Stimulated activated CD4-positive, alpha-beta T cell treated with anti-CD3 and anti-CD28 coated beads, Interleukin-15, amount 100 ng/mL, for 48 hours (primary cell): ENCODE measurements around the gene PHACTR3.

Experiments used
- DNase-seq, 2 donors: peaks; one replicate each; pipeline ENCODE4 v3.0.0-alpha.2; 2020; ENCODE audit warnings: low read depth in 2 of 2

The PHACTR3 gene

GRCh38 chr20:59692139-59692538 lies 87.8 kb downstream of the PHACTR3 start:
- no peak for DNase-seq

GRCh38 chr20:59693587-59693986 lies 89.2 kb downstream of the PHACTR3 start:
- DNase-seq, result no peak

- DNase-seq, result no peak
Observed at GRCh38 chr20:59696476-59696875, 92.1 kb downstream of the PHACTR3 start.

- DNase-seq, result no peak
Observed at GRCh38 chr20:59697068-59697467, 92.7 kb downstream of the PHACTR3 start.

- DNase-seq, result no peak
Observed at GRCh38 chr20:59698598-59698997, 94.3 kb downstream of the PHACTR3 start.

- DNase-seq, result no peak
Observed at GRCh38 chr20:59701236-59701635, 96.9 kb downstream of the PHACTR3 start.

- DNase-seq, result no peak
Observed at GRCh38 chr20:59703046-59703445, 98.7 kb downstream of the PHACTR3 start.

GRCh38 chr20:59705651-59706399 lies 101.5 kb downstream of the PHACTR3 start:
- no peak for DNase-seq

- DNase-seq, result no peak
Observed at GRCh38 chr20:59706400-59706693, 102.0 kb downstream of the PHACTR3 start.

GRCh38 chr20:59708326-59708725 lies 104.0 kb downstream of the PHACTR3 start:
- no peak for DNase-seq

GRCh38 chr20:59709636-59710035 lies 105.3 kb downstream of the PHACTR3 start:
- no peak for DNase-seq

GRCh38 chr20:59718071-59718470 lies 113.7 kb downstream of the PHACTR3 start:
- no peak for DNase-seq

- DNase-seq, result no peak
Observed at GRCh38 chr20:59718751-59719150, 114.4 kb downstream of the PHACTR3 start.

- DNase-seq, result no peak
Observed at GRCh38 chr20:59720013-59720412, 115.7 kb downstream of the PHACTR3 start.

GRCh38 chr20:59721386-59721785 lies 117.0 kb downstream of the PHACTR3 start:
- no peak for DNase-seq

- no peak for DNase-seq
Observed at GRCh38 chr20:59723108-59723500, 118.8 kb downstream of the PHACTR3 start.

- DNase-seq, result no peak
Observed at GRCh38 chr20:59723607-59724456, 119.5 kb downstream of the PHACTR3 start.

- no peak for DNase-seq
Observed at GRCh38 chr20:59724457-59725366, 120.4 kb downstream of the PHACTR3 start.

- DNase-seq, result no peak
Observed at GRCh38 chr20:59725476-59726280, 121.3 kb downstream of the PHACTR3 start.

GRCh38 chr20:59726281-59726595 lies 121.9 kb downstream of the PHACTR3 start:
- no peak for DNase-seq

GRCh38 chr20:59728722-59729430 lies 124.5 kb downstream of the PHACTR3 start:
- DNase-seq, result no peak
